Activated CD4-positive, alpha-beta T cell treated with anti-CD3 and anti-CD28 coated beads, Interleukin-2, amount 10 ng/mL, durations not matched to agents 24 days and 14 days (primary cell): ENCODE measurements around the gene STK39. TPM values are rescaled to one million over a fixed set of nuclear protein-coding genes. Genes with fewer than 3 reads are reported as not detected.

Source experiments
- DNase-seq: peaks from one replicate; pipeline ENCODE4 v3.0.0; 2022
- H3K27ac Mint-ChIP-seq: one replicate; pipeline ENCODE4 v1.8.0; 2022; ENCODE audit warnings: mild to moderate bottlenecking, mixed read lengths
- H3K27me3 Mint-ChIP-seq: one replicate; pipeline ENCODE4 v1.8.0; 2022; ENCODE audit warnings: mixed read lengths
- H3K36me3 Mint-ChIP-seq: one replicate; pipeline ENCODE4 v1.8.0; 2022; ENCODE audit warnings: low read depth, mild to moderate bottlenecking, mixed read lengths
- H3K4me1 Mint-ChIP-seq: one replicate; pipeline ENCODE4 v1.8.0; 2021; ENCODE audit warnings: mixed read lengths
- H3K4me3 Mint-ChIP-seq: one replicate; pipeline ENCODE4 v1.8.0; 2022; ENCODE audit warnings: mild to moderate bottlenecking, moderate library complexity, mixed read lengths
- H3K9me3 Mint-ChIP-seq: one replicate; pipeline ENCODE4 v1.8.0; 2021; ENCODE audit warnings: mixed read lengths
- intact Hi-C: fragments of 100-400 bp; cut with micrococcal nuclease; formaldehyde crosslinking; loops from one replicate; pipeline ENCODE4 v1.15.1; 2023
- total RNA-seq: library from RNA; stranded (reverse); gene quantifications from 2 replicates; pipeline ENCODE4 v1.2.3, GENCODE V29; 2022

The STK39 gene
- total RNA-seq, 1 donor from 2014 or later: 40.9 TPM

DNA sequence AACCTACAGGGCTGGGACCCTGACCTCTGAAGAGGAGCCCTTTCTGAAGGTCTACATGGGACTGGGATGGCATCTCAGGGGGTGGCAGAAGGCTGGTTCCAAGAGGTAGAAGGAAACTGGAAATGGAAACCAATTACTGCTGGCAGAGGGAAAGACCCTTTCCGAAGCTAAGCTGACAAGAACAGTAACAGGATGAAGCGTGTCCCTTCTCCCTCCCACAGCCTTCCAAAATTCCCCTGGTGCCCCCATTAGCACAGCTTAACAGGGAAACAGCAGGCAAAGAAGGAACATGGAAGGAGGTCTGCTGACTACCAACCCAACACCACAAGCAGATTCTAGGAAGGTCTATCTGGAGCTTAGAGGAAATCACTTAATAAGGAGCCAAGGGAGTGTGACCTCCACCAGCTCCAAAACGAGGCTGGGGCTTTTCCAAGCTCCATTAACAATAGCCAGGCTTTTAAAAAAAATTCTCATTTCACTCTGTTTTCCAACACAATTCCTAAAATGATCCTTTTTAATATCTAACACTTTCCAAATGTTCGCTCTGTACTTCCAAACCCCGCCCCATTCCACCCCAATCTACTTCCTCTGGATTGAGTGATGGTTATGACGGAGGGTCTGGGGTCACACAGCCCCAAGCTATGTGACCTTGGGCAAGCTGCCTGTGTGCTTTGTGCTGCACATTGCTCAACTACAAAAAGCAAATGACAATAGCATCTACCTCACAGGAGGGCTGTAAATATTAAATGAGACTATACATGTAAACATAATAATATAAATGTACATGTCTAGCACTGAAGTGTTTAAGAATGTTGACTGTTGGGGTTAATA, 55.2 kb downstream of the STK39 start:
- peaks cover 5% of the 10 kb centered on the region for H3K36me3 Mint-ChIP-seq
- no peaks in the 10 kb centered on the region for H3K9me3 Mint-ChIP-seq
- intact Hi-C loops: no loop called here
- no peak for DNase-seq
- H3K4me3 Mint-ChIP-seq: no peak overlapping the region
- H3K27ac Mint-ChIP-seq: peak overlapping the region; percentile 25
- H3K27me3 Mint-ChIP-seq: no peaks in the 10 kb centered on the region
- peaks cover 48% of the 10 kb centered on the region for H3K4me1 Mint-ChIP-seq

DNA sequence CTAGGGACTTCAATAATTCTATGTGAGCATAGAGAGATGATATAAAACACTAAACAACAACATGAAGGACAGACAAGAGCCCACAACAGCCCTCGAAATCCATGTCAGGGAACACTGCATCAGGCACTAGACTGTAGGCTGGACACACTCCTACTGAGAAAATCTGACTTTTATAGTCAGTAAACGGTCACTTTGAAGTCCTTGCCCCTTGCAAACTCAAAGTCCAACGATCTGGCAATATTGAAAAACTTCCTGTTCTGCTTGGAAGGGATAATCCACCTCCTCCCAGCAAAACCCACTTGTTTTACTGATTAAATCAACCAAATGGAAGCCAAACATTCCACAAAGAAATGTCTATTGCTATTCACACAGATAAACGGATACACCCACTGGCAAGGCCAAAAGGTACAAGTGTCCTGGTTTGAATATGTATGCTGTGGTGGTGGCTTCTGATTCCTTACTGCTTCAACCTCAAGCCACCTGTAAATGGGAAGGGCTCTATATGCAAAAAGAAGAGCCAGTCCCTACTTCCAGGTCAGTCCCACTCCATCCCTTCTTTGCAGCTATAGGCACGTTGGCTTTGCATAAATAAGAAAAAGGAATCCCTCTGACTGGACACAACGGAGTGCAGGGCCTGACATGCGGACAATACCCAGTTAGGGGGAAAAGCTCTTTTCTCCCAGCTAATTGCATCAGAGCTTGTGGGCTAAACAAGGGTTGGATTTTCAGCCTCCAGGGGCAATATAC, 56.6 kb downstream of the STK39 start:
- no peaks in the 10 kb centered on the region for H3K27me3 Mint-ChIP-seq
- H3K4me1 Mint-ChIP-seq: peaks cover 47% of the 10 kb centered on the region
- H3K4me3 Mint-ChIP-seq: no peak overlapping the region
- no peak overlapping the region for H3K27ac Mint-ChIP-seq
- H3K9me3 Mint-ChIP-seq: no peaks in the 10 kb centered on the region
- peaks cover 2% of the 10 kb centered on the region for H3K36me3 Mint-ChIP-seq
- no peak for DNase-seq
- intact Hi-C loops: no loop called here

DNA sequence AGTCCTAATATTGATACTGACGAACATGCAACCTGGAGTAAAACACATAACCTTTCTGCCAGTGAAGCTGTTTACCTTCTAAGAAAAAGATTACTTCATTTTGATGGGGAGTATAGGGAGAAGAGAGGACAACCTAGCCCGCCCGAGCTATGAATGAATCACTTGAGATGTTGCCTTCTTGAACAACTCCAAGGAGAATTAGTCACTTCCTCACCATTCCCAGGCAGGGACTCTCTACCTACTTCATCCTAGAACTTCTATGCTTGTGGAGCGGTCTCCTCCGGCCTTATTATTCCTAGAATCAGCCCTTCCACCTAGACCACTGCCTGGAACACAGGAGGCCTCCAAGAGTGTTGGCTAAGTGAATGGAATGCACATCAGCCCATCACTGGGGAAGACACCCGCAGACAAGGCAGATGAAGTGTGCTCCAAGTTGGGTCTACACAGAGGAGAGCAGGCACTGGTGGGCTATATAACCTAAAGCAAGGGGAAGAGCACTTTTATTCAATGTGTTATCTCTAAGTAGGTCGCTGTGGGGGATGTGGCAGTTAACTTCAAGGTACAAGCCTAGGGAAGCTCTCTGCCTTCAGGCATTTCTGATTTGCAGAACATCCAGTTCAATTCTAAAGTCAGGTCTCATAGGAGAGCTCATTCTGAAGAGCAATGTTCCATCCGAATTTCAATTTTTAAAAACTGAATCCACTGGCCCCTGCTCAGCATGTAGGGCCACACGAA, 57.4 kb downstream of the STK39 start:
- Mint-ChIP-seq H3K4me3 (no peak overlapping the region), H3K4me1 (peaks cover 43% of the 10 kb centered on the region), H3K27me3 (no peaks in the 10 kb centered on the region), H3K9me3 (no peaks in the 10 kb centered on the region), H3K27ac (no peak overlapping the region), H3K36me3 (peaks cover 2% of the 10 kb centered on the region)
- DNase-seq: no peak
- intact Hi-C loops: no loop called here

DNA sequence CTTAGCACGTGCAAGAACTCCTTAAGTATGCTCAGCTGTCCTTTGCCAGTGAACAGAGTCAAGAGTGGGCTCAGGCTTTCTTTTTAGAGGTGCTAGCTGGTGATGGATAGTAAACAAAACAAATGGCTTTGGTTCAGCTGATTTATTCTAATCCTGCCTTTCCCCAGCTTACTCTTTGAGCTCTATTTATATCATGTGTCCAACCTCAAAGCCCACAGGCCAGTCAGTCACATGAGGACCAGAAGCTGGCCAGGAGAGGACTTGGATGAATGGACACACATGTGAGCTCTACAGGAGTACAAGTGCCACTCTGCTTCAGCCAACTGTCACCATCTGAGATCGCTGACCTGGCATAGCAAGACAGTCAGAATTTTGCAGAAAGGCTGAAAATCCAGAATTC, 59.4 kb downstream of the STK39 start:
- Mint-ChIP-seq H3K27me3 (no peaks in the 10 kb centered on the region), H3K4me1 (peaks cover 47% of the 10 kb centered on the region), H3K9me3 (no peaks in the 10 kb centered on the region), H3K4me3 (no peak overlapping the region), H3K36me3 (peaks cover 2% of the 10 kb centered on the region), H3K27ac (no peak overlapping the region)
- no peak for DNase-seq
- intact Hi-C loops: no loop called here

DNA sequence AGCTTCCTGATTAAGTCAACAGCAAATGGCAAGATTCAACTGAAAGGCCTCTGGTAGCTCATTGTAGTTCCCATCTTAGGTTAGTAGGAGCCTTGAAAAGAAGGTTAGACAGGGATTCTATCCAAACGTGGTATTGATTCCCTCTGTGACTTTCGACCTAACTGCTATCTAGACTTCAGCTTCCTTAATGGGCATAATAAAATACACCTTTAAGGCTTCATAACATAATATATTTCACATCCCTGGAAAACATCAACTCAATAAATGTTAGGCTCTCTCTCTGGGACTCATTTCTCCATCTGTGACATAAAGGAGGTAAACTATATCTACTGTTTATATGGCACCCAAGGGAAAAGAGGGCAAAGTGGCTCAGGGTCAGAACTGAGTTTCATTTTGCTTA, 60.9 kb downstream of the STK39 start:
- Mint-ChIP-seq H3K36me3 (peaks cover 5% of the 10 kb centered on the region), H3K27me3 (no peaks in the 10 kb centered on the region), H3K4me1 (peaks cover 49% of the 10 kb centered on the region), H3K4me3 (no peak overlapping the region), H3K27ac (no peak overlapping the region), H3K9me3 (no peaks in the 10 kb centered on the region)
- DNase-seq: no peak
- intact Hi-C loops: no loop called here

DNA sequence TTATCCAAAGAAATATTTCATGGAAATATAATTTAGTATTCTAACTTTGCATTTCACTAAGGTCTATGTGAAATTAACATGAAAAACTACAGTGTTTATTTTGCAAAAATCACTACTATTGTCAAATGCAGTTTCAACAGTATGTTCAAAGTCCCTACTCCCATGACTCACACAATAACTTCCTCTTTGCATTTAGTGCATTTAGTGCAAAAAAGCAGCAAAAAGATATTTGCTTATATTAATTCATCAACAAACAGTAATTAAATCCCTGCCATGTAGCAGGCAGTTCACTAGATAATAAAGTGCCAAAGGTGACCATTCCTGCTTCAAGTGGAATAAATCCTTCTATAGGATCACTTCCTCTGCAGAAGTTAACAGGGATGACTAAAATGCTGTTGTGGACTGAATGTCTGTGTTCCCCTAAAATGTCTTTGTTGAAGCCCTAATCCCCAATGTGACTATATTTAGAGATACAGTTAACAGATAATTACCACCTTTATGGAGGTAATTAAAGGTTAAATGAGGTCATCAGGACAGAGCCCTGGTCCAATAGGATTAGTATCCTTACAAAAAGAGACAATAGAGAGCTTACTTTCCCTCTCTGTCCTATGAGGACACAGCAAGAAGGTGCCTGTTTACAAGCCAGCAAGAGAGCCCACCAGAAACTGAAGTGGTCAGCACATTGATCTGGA, 61.7 kb downstream of the STK39 start:
- Mint-ChIP-seq H3K4me3 (no peak overlapping the region), H3K27ac (no peak overlapping the region), H3K27me3 (no peaks in the 10 kb centered on the region), H3K36me3 (peaks cover 7% of the 10 kb centered on the region), H3K9me3 (no peaks in the 10 kb centered on the region), H3K4me1 (peaks cover 50% of the 10 kb centered on the region)
- no peak for DNase-seq
- intact Hi-C loops: no loop called here

DNA sequence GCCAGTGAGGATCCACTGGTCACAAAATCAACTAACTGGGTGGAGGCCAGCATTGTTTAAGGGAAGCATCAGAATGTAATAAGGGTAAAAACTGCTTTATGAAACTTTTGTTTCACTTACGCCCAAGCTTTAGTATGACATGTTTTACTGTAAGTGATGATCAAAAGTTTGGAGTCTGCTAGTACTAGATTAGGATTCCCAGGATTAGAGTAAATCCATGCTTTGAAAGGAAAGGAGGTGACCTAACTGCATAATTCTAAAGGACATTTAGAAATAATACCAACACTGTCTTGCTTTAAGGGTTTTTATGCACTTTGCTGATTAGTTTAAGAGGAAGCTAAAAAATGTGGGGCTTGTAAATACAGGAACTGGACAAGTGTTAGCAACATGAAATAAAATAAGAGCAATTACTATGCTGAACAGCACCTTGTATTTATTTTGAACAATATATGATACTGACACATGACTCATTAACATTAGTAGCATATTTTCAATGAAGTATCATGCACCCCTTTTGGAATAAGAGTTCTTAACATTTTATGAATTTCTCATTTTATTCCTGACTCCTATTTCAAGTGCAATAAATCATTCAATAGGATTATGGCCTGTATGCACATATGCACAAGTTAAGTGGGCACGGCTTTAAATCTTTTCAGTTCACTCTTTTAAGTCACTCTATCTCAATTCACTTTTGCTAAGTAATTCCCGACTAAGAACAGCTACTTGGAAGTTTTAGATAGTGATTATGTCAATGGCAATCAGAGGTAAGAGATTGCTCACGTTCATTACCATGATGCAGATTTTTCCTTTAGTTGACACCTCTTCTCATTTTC, 62.5 kb downstream of the STK39 start:
- no peak overlapping the region for H3K27ac Mint-ChIP-seq
- H3K27me3 Mint-ChIP-seq: no peaks in the 10 kb centered on the region
- intact Hi-C loops: no loop called here
- H3K4me1 Mint-ChIP-seq: peaks cover 45% of the 10 kb centered on the region
- no peak for DNase-seq
- no peaks in the 10 kb centered on the region for H3K9me3 Mint-ChIP-seq
- no peak overlapping the region for H3K4me3 Mint-ChIP-seq
- peaks cover 9% of the 10 kb centered on the region for H3K36me3 Mint-ChIP-seq

DNA sequence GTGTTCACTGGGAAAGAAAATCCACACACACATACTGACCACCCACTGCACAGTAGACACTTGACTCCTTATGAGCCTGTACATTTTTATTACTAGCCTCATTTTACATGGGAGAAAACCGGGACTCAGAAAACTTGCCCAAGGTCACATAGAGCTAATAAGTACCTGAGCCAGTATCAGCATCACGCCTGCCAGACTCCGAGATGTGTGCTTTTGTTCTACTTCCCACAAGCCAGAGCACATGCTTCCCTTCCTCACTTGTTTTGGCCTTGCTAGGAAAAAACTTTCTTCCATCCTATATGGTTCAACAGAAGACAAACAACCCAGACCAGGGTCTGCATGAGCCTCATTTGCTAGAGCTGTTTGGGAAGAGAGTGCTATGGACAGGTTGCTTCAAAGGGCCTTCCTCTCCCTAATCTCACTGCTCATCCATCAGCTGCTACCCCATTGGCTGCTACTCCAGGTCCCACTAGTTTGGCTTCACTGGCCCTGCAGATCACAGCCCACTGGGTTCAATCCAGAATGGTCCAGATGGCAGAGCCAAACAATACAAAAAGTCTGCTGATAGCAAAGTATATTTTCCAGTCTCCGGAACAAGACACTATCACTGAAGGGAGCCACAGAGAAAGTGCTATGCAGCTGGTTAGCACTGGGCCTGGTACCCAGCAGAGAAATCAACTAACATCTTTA, 63.9 kb downstream of the STK39 start:
- intact Hi-C loops: no loop called here
- Mint-ChIP-seq H3K27ac (no peak overlapping the region), H3K36me3 (peaks cover 12% of the 10 kb centered on the region), H3K9me3 (no peaks in the 10 kb centered on the region), H3K27me3 (no peaks in the 10 kb centered on the region), H3K4me3 (no peak overlapping the region), H3K4me1 (peaks cover 47% of the 10 kb centered on the region)
- DNase-seq: no peak

DNA sequence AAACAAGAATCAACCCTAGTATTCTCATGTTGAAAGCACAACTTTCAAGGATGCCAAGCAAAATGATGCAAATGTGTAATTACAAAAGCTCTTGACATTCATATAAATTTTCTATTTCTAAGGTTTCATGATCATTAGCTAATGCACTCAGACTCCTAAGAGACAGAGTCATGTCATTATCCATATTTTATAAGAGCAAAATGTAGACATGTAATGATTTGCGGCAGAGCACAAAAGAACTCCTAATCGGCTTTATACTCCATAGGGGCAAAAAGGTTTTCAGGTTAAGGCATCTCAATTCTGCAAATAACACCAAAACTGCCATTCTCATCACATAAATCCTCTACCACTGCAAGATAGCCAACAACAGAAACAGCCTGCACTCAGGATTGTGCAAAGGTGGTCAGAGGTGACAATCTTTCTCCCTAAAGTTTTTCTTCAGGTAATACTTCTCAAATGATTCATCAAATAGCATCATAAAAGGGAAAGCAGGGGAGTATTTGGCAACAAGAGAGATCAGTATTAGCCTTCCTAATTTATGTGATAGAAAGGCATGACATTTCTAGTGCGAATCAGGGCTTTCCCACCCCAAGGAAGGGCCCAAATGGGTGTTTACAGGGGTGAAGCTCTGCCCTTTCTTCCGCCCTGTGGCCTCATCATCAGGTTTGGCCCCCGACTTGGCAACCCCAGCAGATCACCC, 64.7 kb downstream of the STK39 start:
- no peak for DNase-seq
- H3K27ac Mint-ChIP-seq: no peak overlapping the region
- H3K27me3 Mint-ChIP-seq: no peaks in the 10 kb centered on the region
- no peaks in the 10 kb centered on the region for H3K9me3 Mint-ChIP-seq
- intact Hi-C loops: no loop called here
- peaks cover 50% of the 10 kb centered on the region for H3K4me1 Mint-ChIP-seq
- peaks cover 13% of the 10 kb centered on the region for H3K36me3 Mint-ChIP-seq
- H3K4me3 Mint-ChIP-seq: no peak overlapping the region

DNA sequence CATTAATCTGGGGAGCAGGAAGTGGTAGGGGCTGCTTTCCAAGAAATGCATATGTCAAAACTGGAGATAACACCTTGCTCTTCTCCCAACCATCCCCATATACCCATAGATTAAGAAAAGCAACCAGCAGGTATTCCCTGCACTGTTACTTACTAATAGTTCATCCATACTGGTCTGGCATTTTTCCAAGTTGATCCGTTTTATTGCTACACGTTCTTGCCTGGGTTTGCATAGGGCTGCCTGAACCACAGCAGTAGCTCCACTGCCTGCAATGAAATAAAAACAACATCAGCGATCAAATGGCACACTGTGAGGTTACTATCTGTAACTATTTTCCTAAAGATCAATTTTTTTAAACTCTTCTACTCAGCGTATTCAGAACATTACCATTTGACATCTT, 65.6 kb downstream of the STK39 start:
- Mint-ChIP-seq H3K36me3 (peaks cover 17% of the 10 kb centered on the region), H3K27me3 (no peaks in the 10 kb centered on the region), H3K27ac (no peak overlapping the region), H3K4me3 (no peak overlapping the region), H3K4me1 (peaks cover 56% of the 10 kb centered on the region), H3K9me3 (no peaks in the 10 kb centered on the region)
- intact Hi-C loops: no loop called here
- DNase-seq: no peak

DNA sequence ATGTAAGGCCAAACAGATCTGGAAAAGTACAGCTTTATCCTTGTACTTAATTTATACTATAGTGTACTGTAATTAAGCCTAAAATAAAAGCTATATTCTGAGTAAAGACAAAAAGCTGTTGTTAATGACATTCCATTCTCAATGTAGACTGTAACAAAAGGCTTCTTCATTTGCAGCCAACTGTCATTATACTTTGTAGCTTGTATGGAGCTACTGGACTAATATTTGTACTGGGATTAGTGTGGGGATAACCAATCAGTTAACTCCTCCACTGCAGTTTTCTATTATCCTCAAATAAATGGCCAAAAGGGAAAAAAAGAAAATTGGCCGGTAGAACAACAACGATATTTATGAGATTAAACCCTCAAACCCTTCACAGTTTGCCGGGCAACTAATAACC, 66.5 kb downstream of the STK39 start:
- intact Hi-C loops: no loop called here
- no peak for DNase-seq
- no peak overlapping the region for H3K4me3 Mint-ChIP-seq
- H3K9me3 Mint-ChIP-seq: no peaks in the 10 kb centered on the region
- H3K36me3 Mint-ChIP-seq: peaks cover 17% of the 10 kb centered on the region
- no peaks in the 10 kb centered on the region for H3K27me3 Mint-ChIP-seq
- no peak overlapping the region for H3K27ac Mint-ChIP-seq
- peaks cover 55% of the 10 kb centered on the region for H3K4me1 Mint-ChIP-seq

DNA sequence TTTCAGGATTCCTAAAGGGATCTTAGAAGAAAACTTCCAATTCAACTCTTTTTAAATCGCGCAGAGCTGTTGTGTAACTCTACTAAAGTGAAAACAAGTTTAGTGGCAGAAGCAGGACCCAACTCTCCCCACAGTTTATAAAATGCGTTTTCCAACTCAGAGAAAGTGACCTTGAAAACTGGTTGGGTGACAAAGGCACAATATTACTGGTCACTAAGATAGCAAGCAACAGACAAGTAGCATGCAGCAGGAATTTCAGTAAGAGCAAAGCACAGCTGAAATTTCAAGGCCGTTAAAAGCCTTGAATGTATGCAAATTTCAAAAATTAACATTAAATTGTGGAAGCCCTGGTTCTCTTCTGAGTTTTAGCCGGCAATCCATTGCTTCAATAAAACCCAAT, 66.9 kb downstream of the STK39 start:
- DNase-seq: no peak
- intact Hi-C loops: no loop called here
- Mint-ChIP-seq H3K4me3 (no peak overlapping the region), H3K27ac (no peak overlapping the region), H3K36me3 (peaks cover 17% of the 10 kb centered on the region), H3K27me3 (no peaks in the 10 kb centered on the region), H3K9me3 (no peaks in the 10 kb centered on the region), H3K4me1 (peaks cover 51% of the 10 kb centered on the region)
